ENCODE results near the gene PTPRJ.
"Not testable (repeated sequence)": the region's sequence is repeated elsewhere in the genome, so short reads cannot be mapped to it uniquely, and the experiment has no call there.

Gene PTPRJ

GRCh38 chr11:48018528-48019216, 38.3 kb downstream of the PTPRJ start:
- Histone ChIP-seq H3K4me1 (ENCODE audit: control extremely low read depth in 1 of 4, control insufficient read depth in 4 of 4, insufficient read depth in 4 of 4, low read length in 3 of 4) (peaks cover 15 to 66% (median 35%) of the 10 kb centered on the region in 4 experiments), H3K27me3 (replicated peaks in 2 of 5; ENCODE audit: control insufficient read depth in 4 of 5, insufficient read depth in 5 of 5, low read length in 4 of 5) (no peaks in the 10 kb centered on the region), H3K27ac (ENCODE audit: insufficient read depth in 1 of 2, low read depth in 1 of 2, low read length in 2 of 2, poor library complexity in 1 of 2, severe bottlenecking in 2 of 2) (peak overlapping the region in 1 of 2 experiments; percentile 26), H3K9me3 (ENCODE audit: control extremely low read depth in 1 of 5, control insufficient read depth in 4 of 5, insufficient read depth in 2 of 5, low read depth in 1 of 5, low read length in 4 of 5) (no peaks in the 10 kb centered on the region), H3K36me3 (ENCODE audit: control insufficient read depth in 4 of 4, insufficient read depth in 4 of 4, low read length in 3 of 4) (no peaks in the 10 kb centered on the region), H3K4me3 (ENCODE audit: control insufficient read depth in 1 of 7, extremely low read depth in 1 of 7, insufficient read depth in 4 of 7, low read depth in 2 of 7, low read length in 6 of 7) (no peak overlapping the region)
- ChIA-PET POLR2A (no interaction called here), CTCF (interaction anchor here (1.1 to 1.6 kb wide), 2 partner anchors 35 to 83 kb away, joined by 3 to 5 read pairs; no protein-coding TSS in a partner anchor)
- 91% methylated on average over 7 of the region's 15 CpGs for WGBS (ENCODE audit: insufficient coverage)
- DNase-seq: no peak

DNA sequence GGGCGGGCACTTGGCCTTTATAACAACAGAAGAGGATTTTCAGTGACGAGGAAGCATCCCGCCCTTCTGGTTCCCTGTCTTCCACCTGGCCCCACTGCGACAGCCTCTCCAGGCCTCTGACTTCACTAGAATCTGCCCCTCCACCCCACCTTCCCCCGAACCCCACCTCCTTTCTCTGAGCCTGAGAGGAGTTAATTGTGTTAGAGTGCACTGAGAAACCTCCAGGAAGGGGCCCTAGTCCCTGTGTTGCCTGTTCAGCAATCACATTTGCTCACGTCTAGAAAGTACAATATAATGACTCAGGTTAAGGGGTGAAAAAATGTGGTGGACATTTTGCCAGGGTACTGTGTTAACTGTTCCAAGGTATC, 38.8 kb downstream of the PTPRJ start:
- Histone ChIP-seq H3K4me1 (ENCODE audit: control extremely low read depth in 1 of 4, control insufficient read depth in 4 of 4, insufficient read depth in 4 of 4, low read length in 3 of 4) (peaks cover 11 to 61% (median 33%) of the 10 kb centered on the region in 4 experiments), H3K27me3 (replicated peaks in 2 of 5; ENCODE audit: control insufficient read depth in 4 of 5, insufficient read depth in 5 of 5, low read length in 4 of 5) (no peaks in the 10 kb centered on the region), H3K27ac (ENCODE audit: insufficient read depth in 1 of 2, low read depth in 1 of 2, low read length in 2 of 2, poor library complexity in 1 of 2, severe bottlenecking in 2 of 2) (peak overlapping the region in 1 of 2 experiments; percentile 26), H3K9me3 (ENCODE audit: control extremely low read depth in 1 of 5, control insufficient read depth in 4 of 5, insufficient read depth in 2 of 5, low read depth in 1 of 5, low read length in 4 of 5) (no peaks in the 10 kb centered on the region), H3K4me3 (ENCODE audit: control insufficient read depth in 1 of 7, extremely low read depth in 1 of 7, insufficient read depth in 4 of 7, low read depth in 2 of 7, low read length in 6 of 7) (no peak overlapping the region), H3K36me3 (ENCODE audit: control insufficient read depth in 4 of 4, insufficient read depth in 4 of 4, low read length in 3 of 4) (no peaks in the 10 kb centered on the region)
- 51% methylated on average over 3 of the region's 6 CpGs for WGBS (ENCODE audit: insufficient coverage)
- POLR2A ChIA-PET: no interaction called here
- CTCF ChIA-PET: interaction anchor here (1.6 kb wide), 1 partner anchor 84 kb away, joined by 5 read pairs; no protein-coding TSS in a partner anchor
- peak in 1 of 3 donors; percentile 44 for DNase-seq

DNA sequence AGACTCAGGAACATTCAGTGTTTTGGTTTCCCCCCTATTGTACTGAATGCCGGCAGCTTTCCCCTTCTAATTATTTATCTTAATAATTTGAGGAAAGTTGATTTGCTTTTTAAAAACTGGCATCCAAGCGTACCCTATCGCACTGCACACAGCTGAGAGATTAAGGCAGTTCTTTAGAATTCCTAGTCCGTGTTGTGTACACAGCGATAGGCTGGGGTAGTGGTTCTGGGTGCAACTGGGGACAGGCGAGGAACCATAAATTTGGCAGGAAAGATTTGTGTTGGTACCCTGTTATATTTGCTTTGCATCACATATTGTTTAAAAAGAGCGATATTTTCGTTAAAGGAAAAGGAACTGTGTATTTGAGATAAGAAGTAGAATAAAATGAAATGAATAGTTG, 39.2 kb downstream of the PTPRJ start:
- ChIA-PET CTCF (interaction anchor here (0.8 kb wide), 1 partner anchor 64 kb away, joined by 3 read pairs; no protein-coding TSS in a partner anchor), POLR2A (no interaction called here)
- Histone ChIP-seq H3K9me3 (ENCODE audit: control extremely low read depth in 1 of 5, control insufficient read depth in 4 of 5, insufficient read depth in 2 of 5, low read depth in 1 of 5, low read length in 4 of 5) (no peaks in the 10 kb centered on the region), H3K27me3 (replicated peaks in 2 of 5; ENCODE audit: control insufficient read depth in 4 of 5, insufficient read depth in 5 of 5, low read length in 4 of 5) (no peaks in the 10 kb centered on the region), H3K4me3 (ENCODE audit: control insufficient read depth in 1 of 7, extremely low read depth in 1 of 7, insufficient read depth in 4 of 7, low read depth in 2 of 7, low read length in 6 of 7) (peak overlapping the region in 1 of 7 experiments; percentile 20), H3K4me1 (ENCODE audit: control extremely low read depth in 1 of 4, control insufficient read depth in 4 of 4, insufficient read depth in 4 of 4, low read length in 3 of 4) (peaks cover 11 to 58% (median 33%) of the 10 kb centered on the region in 4 experiments), H3K36me3 (ENCODE audit: control insufficient read depth in 4 of 4, insufficient read depth in 4 of 4, low read length in 3 of 4) (no peaks in the 10 kb centered on the region), H3K27ac (ENCODE audit: insufficient read depth in 1 of 2, low read depth in 1 of 2, low read length in 2 of 2, poor library complexity in 1 of 2, severe bottlenecking in 2 of 2) (peak overlapping the region in 1 of 2 experiments; percentile 26)
- 54% methylated on average over 7 of the region's 8 CpGs for WGBS (ENCODE audit: insufficient coverage)
- DNase-seq: no peak

- POLR2A ChIA-PET: interaction anchor here (0.6 kb wide), 1 partner anchor 15 kb away, joined by 3 read pairs; no protein-coding TSS in a partner anchor
- WGBS (ENCODE audit: insufficient coverage): 75% methylated on average over 16 of the region's 17 CpGs
- no peaks in the 10 kb centered on the region for H3K27me3 ChIP-seq (replicated peaks in 2 of 5; ENCODE audit: control insufficient read depth in 4 of 5, insufficient read depth in 5 of 5, low read length in 4 of 5)
- DNase-seq: peak; percentile 65 to 88 (median 75)
- peak overlapping the region in 1 of 2 experiments; percentile 26 for H3K27ac ChIP-seq (ENCODE audit: insufficient read depth in 1 of 2, low read depth in 1 of 2, low read length in 2 of 2, poor library complexity in 1 of 2, severe bottlenecking in 2 of 2)
- peaks cover 11 to 58% (median 33%) of the 10 kb centered on the region in 4 experiments for H3K4me1 ChIP-seq (ENCODE audit: control extremely low read depth in 1 of 4, control insufficient read depth in 4 of 4, insufficient read depth in 4 of 4, low read length in 3 of 4)
- no peaks in the 10 kb centered on the region for H3K9me3 ChIP-seq (ENCODE audit: control extremely low read depth in 1 of 5, control insufficient read depth in 4 of 5, insufficient read depth in 2 of 5, low read depth in 1 of 5, low read length in 4 of 5)
- CTCF ChIA-PET: interaction anchor here (0.7 to 1.1 kb wide), 3 partner anchors 11 to 82 kb away, joined by 3 to 4 read pairs (median 3); no protein-coding TSS in a partner anchor
- peak overlapping the region in 1 of 7 experiments; percentile 20 for H3K4me3 ChIP-seq (ENCODE audit: control insufficient read depth in 1 of 7, extremely low read depth in 1 of 7, insufficient read depth in 4 of 7, low read depth in 2 of 7, low read length in 6 of 7)
- no peaks in the 10 kb centered on the region for H3K36me3 ChIP-seq (ENCODE audit: control insufficient read depth in 4 of 4, insufficient read depth in 4 of 4, low read length in 3 of 4)
These were observed 39.9 kb downstream of the PTPRJ start for GRCh38 chr11:48020092-48020755.

- H3K27me3 ChIP-seq (replicated peaks in 2 of 5; ENCODE audit: control insufficient read depth in 4 of 5, insufficient read depth in 5 of 5, low read length in 4 of 5); H3K27ac ChIP-seq (ENCODE audit: insufficient read depth in 1 of 2, low read depth in 1 of 2, low read length in 2 of 2, poor library complexity in 1 of 2, severe bottlenecking in 2 of 2); DNase-seq; CTCF ChIA-PET; POLR2A ChIA-PET; H3K36me3 ChIP-seq (ENCODE audit: control insufficient read depth in 4 of 4, insufficient read depth in 4 of 4, low read length in 3 of 4); H3K9me3 ChIP-seq (ENCODE audit: control extremely low read depth in 1 of 5, control insufficient read depth in 4 of 5, insufficient read depth in 2 of 5, low read depth in 1 of 5, low read length in 4 of 5); H3K4me3 ChIP-seq (ENCODE audit: control insufficient read depth in 1 of 7, extremely low read depth in 1 of 7, insufficient read depth in 4 of 7, low read depth in 2 of 7, low read length in 6 of 7): not testable (repeated sequence)
- peaks cover 11 to 58% (median 33%) of the 10 kb centered on the region in 4 experiments for H3K4me1 ChIP-seq (ENCODE audit: control extremely low read depth in 1 of 4, control insufficient read depth in 4 of 4, insufficient read depth in 4 of 4, low read length in 3 of 4)
- WGBS (ENCODE audit: insufficient coverage): 96% methylated on average over 4 of the region's 10 CpGs
These were observed 41.0 kb downstream of the PTPRJ start for GRCh38 chr11:48021201-48021820.

DNA sequence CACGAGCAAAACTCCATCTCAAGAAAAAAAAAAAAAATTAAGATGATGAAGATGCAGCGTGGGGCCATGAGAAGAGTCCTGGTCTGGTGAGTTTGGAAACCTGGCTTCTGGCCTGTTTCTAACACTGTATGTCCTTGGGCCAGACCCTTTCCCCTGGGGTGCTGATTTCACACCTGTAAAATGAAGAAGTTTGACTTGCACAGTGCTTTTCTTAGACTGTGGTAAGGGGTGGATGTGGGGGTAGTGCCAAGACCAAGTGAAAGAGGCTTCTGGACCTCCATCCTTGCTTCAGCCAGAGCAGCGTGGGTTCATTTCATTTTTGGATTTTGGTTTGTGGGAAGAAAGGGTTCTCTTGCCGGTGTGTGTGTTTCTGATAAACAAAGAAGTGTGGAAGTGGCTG, 42.1 kb downstream of the PTPRJ start:
- Histone ChIP-seq H3K36me3 (ENCODE audit: control insufficient read depth in 4 of 4, insufficient read depth in 4 of 4, low read length in 3 of 4) (no peaks in the 10 kb centered on the region), H3K4me3 (ENCODE audit: control insufficient read depth in 1 of 7, extremely low read depth in 1 of 7, insufficient read depth in 4 of 7, low read depth in 2 of 7, low read length in 6 of 7) (no peak overlapping the region), H3K4me1 (ENCODE audit: control extremely low read depth in 1 of 4, control insufficient read depth in 4 of 4, insufficient read depth in 4 of 4, low read length in 3 of 4) (peaks cover 11 to 51% (median 32%) of the 10 kb centered on the region in 4 experiments), H3K27me3 (replicated peaks in 2 of 5; ENCODE audit: control insufficient read depth in 4 of 5, insufficient read depth in 5 of 5, low read length in 4 of 5) (no peaks in the 10 kb centered on the region), H3K27ac (ENCODE audit: insufficient read depth in 1 of 2, low read depth in 1 of 2, low read length in 2 of 2, poor library complexity in 1 of 2, severe bottlenecking in 2 of 2) (no peak overlapping the region), H3K9me3 (ENCODE audit: control extremely low read depth in 1 of 5, control insufficient read depth in 4 of 5, insufficient read depth in 2 of 5, low read depth in 1 of 5, low read length in 4 of 5) (no peaks in the 10 kb centered on the region)
- 60% methylated on average over 2 of the region's 4 CpGs for WGBS (ENCODE audit: insufficient coverage)
- POLR2A ChIA-PET: no interaction called here
- CTCF ChIA-PET: no interaction called here
- no peak for DNase-seq

All from common myeloid progenitor, CD34-positive (primary cell).